Effector CD8-positive, alpha-beta T cell (primary cell): ENCODE results near the gene RIC8B.
"Not testable (repeated sequence)": the region's sequence is repeated elsewhere in the genome, so short reads cannot be mapped to it uniquely, and the experiment has no call there.

Experiments
- DNase-seq: peaks from one replicate; lab custom pipeline; 2025; lab: John Stamatoyannopoulos, UW

RIC8B gene

GRCh38 chr12:106903241-106903945 is 128.9 kb downstream of the RIC8B start:
- peak; percentile 59 for DNase-seq

GRCh38 chr12:106906715-106907114 is 132.2 kb downstream of the RIC8B start:
- DNase-seq, result no peak

GRCh38 chr12:106907411-106907810 is 132.9 kb downstream of the RIC8B start:
- DNase-seq, result no peak

GRCh38 chr12:106907846-106908245 is 133.4 kb downstream of the RIC8B start:
- no peak for DNase-seq

GRCh38 chr12:106908561-106908960 is 134.1 kb downstream of the RIC8B start:
- DNase-seq, result no peak

- DNase-seq, result no peak
Observed at GRCh38 chr12:106910202-106910601, 135.7 kb downstream of the RIC8B start.

- DNase-seq, result no peak
Observed at GRCh38 chr12:106911581-106911980, 137.1 kb downstream of the RIC8B start.

- DNase-seq, result no peak
Observed at GRCh38 chr12:106913456-106913855, 139.0 kb downstream of the RIC8B start.

GRCh38 chr12:106914796-106915634 is 140.5 kb downstream of the RIC8B start:
- DNase-seq, result no peak

GRCh38 chr12:106915635-106916026 is 141.1 kb downstream of the RIC8B start:
- DNase-seq, result no peak

- DNase-seq, result no peak
Observed at GRCh38 chr12:106917503-106917902, 143.0 kb downstream of the RIC8B start.

GRCh38 chr12:106918746-106919145 is 144.3 kb downstream of the RIC8B start:
- no peak for DNase-seq

GRCh38 chr12:106919910-106920544 is 145.5 kb downstream of the RIC8B start:
- no peak for DNase-seq

GRCh38 chr12:106921976-106922375 is 147.5 kb downstream of the RIC8B start:
- DNase-seq, result not testable (repeated sequence)

GRCh38 chr12:106923594-106923993 is 149.1 kb downstream of the RIC8B start:
- not testable (repeated sequence) for DNase-seq

- DNase-seq, result no peak
Observed at GRCh38 chr12:106924268-106924861, 149.9 kb downstream of the RIC8B start.

GRCh38 chr12:106926657-106927056 is 152.2 kb downstream of the RIC8B start:
- DNase-seq, result no peak

GRCh38 chr12:106934277-106934676 is 159.8 kb downstream of the RIC8B start:
- no peak for DNase-seq
